HepG2 (cell line): ENCODE measurements around the gene B3GALT6. TPM values are rescaled to one million over a fixed set of nuclear protein-coding genes. Genes with fewer than 3 reads are reported as not detected.
A peak's percentile ranks its signal among the peaks of the same experiment; 100 is the strongest.

ENCODE experiments used
- ATAC-seq: fragments of 200-7000 bp; cut with Tn5 transposase; 3 replicates; pipeline ENCODE4 v1.9.1; 2020; ENCODE audit warnings: mild to moderate bottlenecking, moderate library complexity
- BruUV-seq: library from RNA; stranded (reverse); fragments of 400-500 nt; replicated peaks from 2 replicates; lab custom pipeline; 2021; lab: Mats Ljungman, UMichigan
- CTCF ChIA-PET: fragments of 300-600 bp; formaldehyde crosslinking; extraction: SDS; loops from one replicate; lab custom pipeline; 2021; ENCODE audit warnings: low total read pairs, inconsistent platforms, low intra/inter-chr PET ratio; lab: Yijun Ruan, JAX
- POLR2A ChIA-PET: fragments of 350-600 bp; sonication (Branson Sonifier 250); formaldehyde crosslinking; loops from one replicate; lab custom pipeline; 2020; ENCODE audit warnings: antibody characterized with exemption, inconsistent platforms; lab: Yijun Ruan, JAX
- DNase-seq: peaks from one replicate; pipeline ENCODE4 v3.0.0-alpha.2; 2015; ENCODE audit warnings: low spot score
- FAIRE-seq: peaks from 3 replicates; lab custom pipeline; 2011; peaks lifted over from hg19 to GRCh38; lab: Jason Lieb, UNC
- H2AFZ ChIP-seq: one replicate; pipeline ENCODE4 v1.6.1; 2011; ENCODE audit warnings: low read length, inconsistent platforms
- H3K27ac ChIP-seq: fragments of 300-600 bp; 3 replicates; pipeline ENCODE4 v1.8.0; 2011; ENCODE audit warnings: mixed run types, mild to moderate bottlenecking, mixed read lengths, low read length, inconsistent platforms; ENCODE audit not compliant: insufficient read depth; ENCODE audit errors: extremely low read length
- H3K27me3 ChIP-seq, 2 experiments: fragments of 200-600 bp in 1 of 2; 2 replicates in 1 of 2; 3 replicates in 1 of 2; pipeline versions ENCODE4 v1.6.0 to v1.8.0; 2011; ENCODE audit warnings: low read length in 2 of 2, mild to moderate bottlenecking in 2 of 2, moderate library complexity in 2 of 2, inconsistent platforms in 1 of 2; ENCODE audit not compliant: insufficient read depth in 2 of 2, control insufficient read depth in 1 of 2
- H3K36me3 ChIP-seq, 2 experiments: fragments of 200-600 bp in 1 of 2; replicated peaks in 1 of 2; 2 replicates in 1 of 2; 3 replicates in 1 of 2; pipeline versions ENCODE4 v1.5.1 to v1.8.0; 2011; ENCODE audit warnings: low read length in 2 of 2, inconsistent platforms in 1 of 2; ENCODE audit not compliant: insufficient read depth in 2 of 2, control insufficient read depth in 1 of 2
- H3K4me1 ChIP-seq: 2 replicates; pipeline ENCODE4 v1.5.1; 2012; ENCODE audit warnings: low read length, inconsistent platforms; ENCODE audit not compliant: insufficient read depth
- H3K4me2 ChIP-seq: 2 replicates; pipeline ENCODE4 v1.6.0; 2011; ENCODE audit warnings: low read depth, low read length, inconsistent platforms
- H3K4me3 ChIP-seq, 3 experiments: fragments of 200-600 bp in 1 of 3; sonication (generic), shearing (Covaris generic) in 1 of 3; replicated peaks in 1 of 3; 2 replicates each; pipeline ENCODE4 v1.5.1; 2011 to 2016; ENCODE audit warnings: low read length in 3 of 3, inconsistent platforms in 2 of 3, low read depth in 2 of 3, mild to moderate bottlenecking in 2 of 3, control low read depth in 1 of 3, mixed read lengths in 1 of 3; ENCODE audit not compliant: insufficient read depth in 1 of 3
- H3K79me2 ChIP-seq: one replicate; pipeline ENCODE4 v1.6.1; 2011; ENCODE audit warnings: low read length, inconsistent platforms; ENCODE audit not compliant: insufficient read depth
- H3K9ac ChIP-seq: 2 replicates; pipeline ENCODE4 v1.6.0; 2011; ENCODE audit warnings: mild to moderate bottlenecking, low read depth, low read length, inconsistent platforms; ENCODE audit not compliant: insufficient read depth
- H3K9me3 ChIP-seq: 2 replicates; pipeline ENCODE4 v1.5.1; 2012; ENCODE audit warnings: mild to moderate bottlenecking, low read length
- H4K20me1 ChIP-seq: 2 replicates; pipeline ENCODE4 v1.6.0; 2011; ENCODE audit warnings: inconsistent platforms, mild to moderate bottlenecking, low read length, moderate library complexity; ENCODE audit not compliant: insufficient read depth
- EP300 ChIP-seq, 3 experiments: sonication (generic) in 1 of 3; formaldehyde crosslinking in 1 of 3; IDR thresholded peaks; 2 replicates each; pipeline versions ENCODE4 v1.5.1 to v1.6.1; 2011 to 2020; ENCODE audit warnings: low read depth in 2 of 3, low read length in 2 of 3, borderline replicate concordance in 1 of 3, improper control_type of control experiment in 1 of 3, mild to moderate bottlenecking in 1 of 3, missing genetic modification reagents in 1 of 3, moderate library complexity in 1 of 3
- HNRNPL ChIP-seq: fragments of 200-400 bp; formaldehyde crosslinking; IDR thresholded peaks from 2 replicates; pipeline ENCODE4 v1.6.1; 2017; ENCODE audit warnings: mild to moderate bottlenecking, low read depth, low read length
- NR2F6 ChIP-seq, 2 experiments: IDR thresholded peaks; 2 replicates each; pipeline ENCODE4 v1.6.1; 2016; ENCODE audit warnings: antibody characterized with exemption in 1 of 2, mild to moderate bottlenecking in 1 of 2
- ZBTB1 ChIP-seq: sonication (generic); formaldehyde crosslinking; IDR thresholded peaks from 2 replicates; pipeline ENCODE4 v1.4.0; 2020; ENCODE audit warnings: missing genetic modification reagents, borderline replicate concordance
- ZNF275 ChIP-seq: sonication (generic); formaldehyde crosslinking; IDR thresholded peaks from 2 replicates; pipeline ENCODE4 v1.8.0; 2022; ENCODE audit warnings: missing genetic modification reagents, mild to moderate bottlenecking, inconsistent platforms, borderline replicate concordance
- ZNF552 ChIP-seq: sonication (generic); formaldehyde crosslinking; IDR thresholded peaks from 2 replicates; pipeline ENCODE4 v1.9.0; 2022; ENCODE audit warnings: missing genetic modification reagents, mild to moderate bottlenecking, borderline replicate concordance
- WGBS: methylation state at CpG from one replicate; pipeline ENCODE4 v1.1.6; 2017; ENCODE audit warnings: low lambda C conversion rate; 5-methylcytosine and 5-hydroxymethylcytosine counted together
- in situ Hi-C: cut with HindIII; loops from 2 replicates; pipeline ENCODE4 v1.10.0; 2017; ENCODE audit warnings: low pct_unique_long_range_greater_than_20kb; ENCODE audit not compliant: extremely low pct_ligation_motif_present
- intact Hi-C: fragments of 100-400 bp; cut with micrococcal nuclease; formaldehyde crosslinking; loops from one replicate; pipeline ENCODE4 v1.10.0; 2022; ENCODE audit not compliant: unreplicated experiment
- polyA plus RNA-seq, 8 experiments: library from polyadenylated mRNA; depleted of rRNA in 3 of 8; stranded (reverse) in 7 of 8; unstranded in 1 of 8; fragments of >200 nt; fragmentation: Illumina TruSeq in 4 of 8; extraction: Trizol in 4 of 8; gene quantifications; 2 replicates each; pipeline versions ENCODE4 v1.2.1 to v1.2.3, GENCODE V29; 2011 to 2016; ENCODE audit warnings: low read depth in 4 of 8, missing spikeins in 1 of 8, mixed read lengths in 1 of 8; ENCODE audit not compliant: insufficient read depth in 1 of 8
- total RNA-seq, 5 experiments: library from RNA; depleted of rRNA; stranded (reverse); fragments of >200 nt; fragmentation: Illumina TruSeq; extraction: Trizol; gene quantifications; 2 replicates each; pipeline ENCODE4 v1.2.3, GENCODE V29; 2016; ENCODE audit warnings: low read depth in 1 of 5
- TF ChIP-seq, protein P1 (sequence below): sonication (generic); formaldehyde crosslinking; IDR thresholded peaks from 2 replicates; pipeline ENCODE4 v1.4.0; 2020; ENCODE audit warnings: low read depth, missing genetic modification reagents
- TF ChIP-seq, protein P2 (sequence below): sonication (generic); formaldehyde crosslinking; IDR thresholded peaks from 2 replicates; pipeline ENCODE4 v1.5.1; 2020; ENCODE audit warnings: mild to moderate bottlenecking, missing genetic modification reagents, borderline replicate concordance
- TF ChIP-seq, protein P3 (sequence below): sonication (generic); formaldehyde crosslinking; IDR thresholded peaks from 2 replicates; pipeline ENCODE4 v1.4.0; 2020; ENCODE audit warnings: mild to moderate bottlenecking, missing genetic modification reagents

B3GALT6 gene
- total and polyA plus RNA-seq, 2 of the 13 experiments (the other 11 are each of a cell fraction or from before 2014, with no cell fraction given), result 3.9 to 14.2 TPM

- peak overlapping the region; percentile 31 for H3K27ac ChIP-seq
- DNase-seq (no peak), FAIRE-seq (no peak), ATAC-seq (peak; percentile 5)
- H3K4me2 ChIP-seq, result peak overlapping the region; percentile 87
- H3K4me1 ChIP-seq, result peaks cover 88% of the 10 kb centered on the region
- intact Hi-C loops, result loop anchor here (10.0 kb wide), 2 partner anchors 62 to 232 kb away; partner anchors contain the start of genes HES4 and TTLL10
- peak overlapping the region; percentile 39 to 80 (median 47) for H3K4me3 ChIP-seq
- H3K36me3 ChIP-seq, result no peaks in the 10 kb centered on the region
- no peak overlapping the region for H2AFZ ChIP-seq
- ChIA-PET POLR2A (interaction anchor here (0.9 to 3.3 kb wide), 9 partner anchors 37 to 218 kb away, joined by 3 to 13 read pairs (median 6); partner anchors contain the start of genes AGRN and UBE2J2), CTCF (no interaction called here)
- in situ Hi-C loops, result no loop called here
- WGBS, result 0% methylated on average over 8 of the region's 34 CpGs
- H4K20me1 ChIP-seq, result no peaks in the 10 kb centered on the region
- no peaks in the 10 kb centered on the region for H3K9me3 ChIP-seq
- H3K9ac ChIP-seq, result peak overlapping the region; percentile 61
- peaks cover 4% of the 10 kb centered on the region for H3K79me2 ChIP-seq
- no peaks in the 10 kb centered on the region; a peak in 1 of 5 replicates for H3K27me3 ChIP-seq
- BruUV-seq, result no TSS peak
- no peak; the same call in 1 of the 2 replicates for TF ChIP-seq ZNF552 (CRISPR knock-in tag)
- no peak for TF ChIP-seq HNRNPL
- TF ChIP-seq ZBTB1 (CRISPR knock-in tag), result no peak
- 0 out of 2 replicates have a peak, but pooled peaks have one; percentile 9 for TF ChIP-seq ZNF275
- TF ChIP-seq EP300 (IDR thresholded peaks at IDR 0.05; ENCODE audit: low read depth in 2 of 2, low read length in 2 of 2), result no peak
- TF ChIP-seq EP300 (CRISPR knock-in tag; IDR thresholded peaks at IDR 0.05; ENCODE audit: borderline replicate concordance), result no peak
- TF ChIP-seq, protein P1, sequence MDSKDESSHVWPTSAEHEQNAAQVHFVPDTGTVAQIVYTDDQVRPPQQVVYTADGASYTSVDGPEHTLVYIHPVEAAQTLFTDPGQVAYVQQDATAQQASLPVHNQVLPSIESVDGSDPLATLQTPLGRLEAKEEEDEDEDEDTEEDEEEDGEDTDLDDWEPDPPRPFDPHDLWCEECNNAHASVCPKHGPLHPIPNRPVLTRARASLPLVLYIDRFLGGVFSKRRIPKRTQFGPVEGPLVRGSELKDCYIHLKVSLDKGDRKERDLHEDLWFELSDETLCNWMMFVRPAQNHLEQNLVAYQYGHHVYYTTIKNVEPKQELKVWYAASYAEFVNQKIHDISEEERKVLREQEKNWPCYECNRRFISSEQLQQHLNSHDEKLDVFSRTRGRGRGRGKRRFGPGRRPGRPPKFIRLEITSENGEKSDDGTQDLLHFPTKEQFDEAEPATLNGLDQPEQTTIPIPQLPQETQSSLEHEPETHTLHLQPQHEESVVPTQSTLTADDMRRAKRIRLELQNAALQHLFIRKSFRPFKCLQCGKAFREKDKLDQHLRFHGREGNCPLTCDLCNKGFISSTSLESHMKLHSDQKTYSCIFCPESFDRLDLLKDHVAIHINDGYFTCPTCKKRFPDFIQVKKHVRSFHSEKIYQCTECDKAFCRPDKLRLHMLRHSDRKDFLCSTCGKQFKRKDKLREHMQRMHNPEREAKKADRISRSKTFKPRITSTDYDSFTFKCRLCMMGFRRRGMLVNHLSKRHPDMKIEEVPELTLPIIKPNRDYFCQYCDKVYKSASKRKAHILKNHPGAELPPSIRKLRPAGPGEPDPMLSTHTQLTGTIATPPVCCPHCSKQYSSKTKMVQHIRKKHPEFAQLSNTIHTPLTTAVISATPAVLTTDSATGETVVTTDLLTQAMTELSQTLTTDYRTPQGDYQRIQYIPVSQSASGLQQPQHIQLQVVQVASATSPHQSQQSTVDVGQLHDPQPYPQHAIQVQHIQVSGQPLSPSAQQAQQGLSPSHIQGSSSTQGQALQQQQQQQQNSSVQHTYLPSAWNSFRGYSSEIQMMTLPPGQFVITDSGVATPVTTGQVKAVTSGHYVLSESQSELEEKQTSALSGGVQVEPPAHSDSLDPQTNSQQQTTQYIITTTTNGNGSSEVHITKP (CRISPR knock-in tag), result no peak
- TF ChIP-seq NR2F6 (IDR thresholded peaks at IDR 0.05), result no peak
- TF ChIP-seq NR2F6 (CRISPR knock-in tag; IDR thresholded peaks at IDR 0.05), result peak; percentile 41; the same call in 1 of the 2 replicates
- TF ChIP-seq, protein P2, sequence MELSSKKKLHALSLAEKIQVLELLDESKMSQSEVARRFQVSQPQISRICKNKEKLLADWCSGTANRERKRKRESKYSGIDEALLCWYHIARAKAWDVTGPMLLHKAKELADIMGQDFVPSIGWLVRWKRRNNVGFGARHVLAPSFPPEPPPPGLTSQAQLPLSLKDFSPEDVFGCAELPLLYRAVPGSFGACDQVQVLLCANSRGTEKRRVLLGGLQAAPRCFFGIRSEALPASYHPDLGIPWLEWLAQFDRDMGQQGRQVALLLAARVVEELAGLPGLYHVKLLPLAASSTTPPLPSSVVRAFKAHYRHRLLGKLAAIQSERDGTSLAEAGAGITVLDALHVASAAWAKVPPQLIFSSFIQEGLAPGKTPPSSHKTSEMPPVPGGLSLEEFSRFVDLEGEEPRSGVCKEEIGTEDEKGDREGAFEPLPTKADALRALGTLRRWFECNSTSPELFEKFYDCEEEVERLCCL, result no peak
- TF ChIP-seq, protein P3, sequence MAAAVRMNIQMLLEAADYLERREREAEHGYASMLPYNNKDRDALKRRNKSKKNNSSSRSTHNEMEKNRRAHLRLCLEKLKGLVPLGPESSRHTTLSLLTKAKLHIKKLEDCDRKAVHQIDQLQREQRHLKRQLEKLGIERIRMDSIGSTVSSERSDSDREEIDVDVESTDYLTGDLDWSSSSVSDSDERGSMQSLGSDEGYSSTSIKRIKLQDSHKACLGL (CRISPR knock-in tag), result peak; percentile 13; the same call in 1 of the 2 replicates
These were observed 5.2 kb downstream of the B3GALT6 start for GRCh38 chr1:1236945-1237873.
